ENCODE results near the gene DFFA.
"Not testable (repeated sequence)": the region's sequence is repeated elsewhere in the genome, so short reads cannot be mapped to it uniquely, and the experiment has no call there.

The DFFA gene

DNA sequence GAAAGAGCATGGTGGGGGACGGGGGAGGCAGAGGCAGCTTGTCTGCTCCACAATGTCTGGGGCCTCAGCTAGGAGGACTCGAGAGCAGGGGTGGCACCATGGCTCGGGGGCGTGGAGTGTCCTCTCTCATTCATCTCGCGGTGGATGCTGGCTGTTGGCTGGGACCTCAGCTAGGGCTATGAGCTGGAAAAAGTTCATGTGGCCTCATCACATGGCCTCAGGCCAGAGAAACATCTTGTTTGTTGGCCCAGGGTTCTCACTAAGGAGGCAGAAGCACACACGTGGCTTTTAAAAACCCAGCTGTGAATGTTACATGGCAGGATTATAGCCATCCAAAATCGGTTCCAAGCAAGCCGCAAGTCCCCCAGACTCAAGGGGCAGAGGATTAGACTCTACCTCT is 48.3 kb downstream of the DFFA start:
- H3K36me3 ChIP-seq: peaks cover 39% of the 10 kb centered on the region
- no peak overlapping the region for H3K4me3 ChIP-seq
- no peaks in the 10 kb centered on the region for H3K4me1 ChIP-seq
- H4K20me1 ChIP-seq: no peaks in the 10 kb centered on the region
- no peak overlapping the region for H3K4me2 ChIP-seq
- H3K27me3 ChIP-seq: no peaks in the 10 kb centered on the region
- no peak for TF ChIP-seq Cebpa-rat (IDR thresholded peaks at IDR 0.05)
- H3K9ac ChIP-seq: no peak overlapping the region
- H3K27ac ChIP-seq: no peak overlapping the region
- H3K9me3 ChIP-seq: no peaks in the 10 kb centered on the region

- Histone ChIP-seq H3K9me3 (no peaks in the 10 kb centered on the region), H3K4me1 (no peaks in the 10 kb centered on the region), H3K9ac (no peak overlapping the region), H3K27ac (no peak overlapping the region), H4K20me1 (no peaks in the 10 kb centered on the region), H3K36me3 (peaks cover 63% of the 10 kb centered on the region), H3K27me3 (no peaks in the 10 kb centered on the region), H3K4me3 (no peak overlapping the region), H3K4me2 (no peak overlapping the region)
- no peak for TF ChIP-seq Cebpa-rat (IDR thresholded peaks at IDR 0.05)
Observed at GRCh38 chr1:10421637-10422036, 50.7 kb downstream of the DFFA start.

DNA sequence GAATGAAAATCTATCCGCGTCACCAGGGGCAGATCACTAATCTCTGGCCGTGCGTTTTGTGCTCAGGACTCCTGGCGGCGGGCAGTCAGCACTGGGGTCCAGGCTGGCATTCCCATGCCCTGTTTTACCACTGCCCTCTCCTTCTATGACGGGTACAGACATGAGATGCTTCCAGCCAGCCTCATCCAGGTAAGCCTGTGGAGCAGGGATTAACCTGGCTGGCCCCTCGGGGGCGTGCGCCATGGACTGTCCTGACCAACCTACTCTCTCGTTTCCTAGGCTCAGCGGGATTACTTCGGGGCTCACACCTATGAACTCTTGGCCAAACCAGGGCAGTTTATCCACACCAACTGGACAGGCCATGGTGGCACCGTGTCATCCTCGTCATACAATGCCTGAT is 53.0 kb downstream of the DFFA start:
- H3K27ac ChIP-seq: no peak overlapping the region
- H3K4me1 ChIP-seq: no peaks in the 10 kb centered on the region
- H4K20me1 ChIP-seq: no peaks in the 10 kb centered on the region
- no peaks in the 10 kb centered on the region for H3K27me3 ChIP-seq
- TF ChIP-seq Cebpa-rat (IDR thresholded peaks at IDR 0.05): no peak
- no peaks in the 10 kb centered on the region for H3K9me3 ChIP-seq
- H3K9ac ChIP-seq: no peak overlapping the region
- H3K4me3 ChIP-seq: no peak overlapping the region
- H3K36me3 ChIP-seq: peaks cover 84% of the 10 kb centered on the region
- H3K4me2 ChIP-seq: no peak overlapping the region

DNA sequence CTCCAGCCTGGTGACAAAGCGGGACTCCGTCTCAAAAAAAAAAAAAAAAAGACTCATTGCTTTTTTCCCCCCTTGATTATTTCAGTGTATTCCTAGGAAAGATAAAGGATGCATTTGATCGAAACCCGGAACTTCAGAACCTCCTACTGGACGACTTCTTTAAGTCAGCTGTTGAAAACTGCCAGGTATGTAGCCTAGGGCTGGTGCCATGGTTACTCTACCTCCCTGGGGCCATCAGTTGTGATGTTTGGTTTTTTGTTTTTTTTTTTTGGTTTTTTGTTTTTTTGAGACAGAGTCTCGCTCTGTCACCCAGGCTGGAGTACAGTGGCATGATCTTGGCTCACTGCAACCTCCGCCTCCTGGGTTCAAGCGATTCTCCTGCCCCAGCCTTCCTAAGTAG is 53.6 kb downstream of the DFFA start:
- H3K9me3 ChIP-seq, H3K27me3 ChIP-seq, H3K27ac ChIP-seq, H3K4me2 ChIP-seq, H3K4me1 ChIP-seq, H3K9ac ChIP-seq, H3K4me3 ChIP-seq, H4K20me1 ChIP-seq: not testable (repeated sequence)
- peaks cover 90% of the 10 kb centered on the region for H3K36me3 ChIP-seq

GRCh38 chr1:10415967-10416366 is 56.4 kb downstream of the DFFA start:
- not testable (repeated sequence) for H3K9me3 ChIP-seq, H3K27ac ChIP-seq, H3K4me3 ChIP-seq, H3K4me1 ChIP-seq, H3K27me3 ChIP-seq, H3K9ac ChIP-seq, H4K20me1 ChIP-seq, H3K4me2 ChIP-seq
- H3K36me3 ChIP-seq: peaks cover 98% of the 10 kb centered on the region

- Histone ChIP-seq H3K9ac (no peak overlapping the region), H4K20me1 (no peaks in the 10 kb centered on the region; the same call in 1 of the 2 replicates), H3K36me3 (peaks cover 98% of the 10 kb centered on the region), H3K9me3 (no peaks in the 10 kb centered on the region), H3K4me2 (no peak overlapping the region; the same call in 1 of the 2 replicates), H3K27ac (no peak overlapping the region), H3K4me1 (no peaks in the 10 kb centered on the region), H3K4me3 (no peak overlapping the region), H3K27me3 (no peaks in the 10 kb centered on the region)
- TF ChIP-seq Cebpa-rat (IDR thresholded peaks at IDR 0.05): no peak
Observed at GRCh38 chr1:10415211-10415930, 57.0 kb downstream of the DFFA start.

GRCh38 chr1:10407201-10407600 is 65.1 kb downstream of the DFFA start:
- H3K36me3 ChIP-seq: peaks cover 100% of the 10 kb centered on the region

More at GRCh38 chr1:10407201-10407600, 65.1 kb downstream of the DFFA start:
- Histone ChIP-seq H3K27me3 (no peaks in the 10 kb centered on the region), H3K4me3 (no peak overlapping the region), H3K9ac (no peak overlapping the region), H3K4me1 (no peaks in the 10 kb centered on the region), H3K9me3 (no peaks in the 10 kb centered on the region), H3K27ac (no peak overlapping the region), H4K20me1 (peaks cover 26% of the 10 kb centered on the region; the same call in 1 of the 2 replicates), H3K4me2 (no peak overlapping the region)
- TF ChIP-seq Cebpa-rat (IDR thresholded peaks at IDR 0.05): no peak

All from BLaER1 (cell line).